A549 (cell line): ENCODE results near the gene ITIH5. TPM values are rescaled to one million over a fixed set of nuclear protein-coding genes. Genes with fewer than 3 reads are reported as not detected.

Source experiments
- ATAC-seq, 2 experiments: fragments of 200-7000 bp in 1 of 2; fragments of >200 bp in 1 of 2; cut with Nextera tagmentation in 1 of 2; cut with Tn5 transposase in 1 of 2; 3 replicates each; pipeline versions ENCODE4 v1.8.0 to v1.9.1; 2018 to 2020; ENCODE audit warnings: mild to moderate bottlenecking in 1 of 2, moderate library complexity in 1 of 2
- CTCF ChIA-PET: fragments of 300-600 bp; sonication (Branson Sonifier 250); formaldehyde crosslinking; extraction: SDS; loops from one replicate; lab custom pipeline; 2021; ENCODE audit warnings: antibody characterized with exemption, inconsistent platforms; lab: Yijun Ruan, JAX
- POLR2A ChIA-PET: fragments of 350-600 bp; formaldehyde crosslinking; extraction: SDS; loops from one replicate; lab custom pipeline; 2021; ENCODE audit warnings: antibody characterized with exemption, inconsistent platforms; lab: Yijun Ruan, JAX
- DNase-seq, 2 experiments: peaks; one replicate each; pipeline versions ENCODE4 v3.0.0 to v3.0.0-alpha.2; 2011 to 2016; ENCODE audit warnings: low read depth in 1 of 2, low spot score in 1 of 2
- FAIRE-seq: peaks from 2 replicates; lab custom pipeline; 2011; peaks lifted over from hg19 to GRCh38; lab: Jason Lieb, UNC
- H3K27ac ChIP-seq, 2 experiments: fragments of >200 bp; sonication (Bioruptor Twin); formaldehyde crosslinking; 3 replicates each; pipeline ENCODE4 v1.5.1; 2016 to 2017
- H3K4me1 ChIP-seq: fragments of >200 bp; sonication (Bioruptor Twin); formaldehyde crosslinking; 3 replicates; pipeline ENCODE4 v1.6.1; 2016
- H3K4me2 ChIP-seq: fragments of >200 bp; sonication (Bioruptor Twin); formaldehyde crosslinking; 3 replicates; pipeline ENCODE4 v1.6.1; 2016
- H3K4me3 ChIP-seq: fragments of >200 bp; sonication (Bioruptor Twin); formaldehyde crosslinking; 3 replicates; pipeline ENCODE4 v1.5.1; 2016
- H3K9me3 ChIP-seq: fragments of >200 bp; sonication (Bioruptor Twin); formaldehyde crosslinking; 3 replicates; pipeline ENCODE4 v1.6.1; 2016
- ATOH8 ChIP-seq: fragments of 250-450 bp; sonication (Bioruptor Pico); IDR thresholded peaks from 2 replicates; pipeline ENCODE4 v1.5.0; 2020; ENCODE audit warnings: low read depth, mild to moderate bottlenecking, moderate library complexity
- CBX2 ChIP-seq: fragments of 200-600 bp; sonication (generic); IDR thresholded peaks from 2 replicates; pipeline ENCODE4 v1.6.1; 2016; ENCODE audit warnings: low read depth, mild to moderate bottlenecking, borderline replicate concordance
- E2F6 ChIP-seq: IDR thresholded peaks from 2 replicates; pipeline ENCODE4 v1.6.1; 2012; ENCODE audit warnings: low read depth, borderline replicate concordance
- EHF ChIP-seq: fragments of 250-450 bp; sonication (Bioruptor Pico); IDR thresholded peaks from 2 replicates; pipeline ENCODE4 v1.5.0; 2020; ENCODE audit warnings: mild to moderate bottlenecking
- FOSL2 ChIP-seq, 2 experiments: fragments of 450-650 bp in 1 of 2; fragments of >200 bp in 1 of 2; sonication (Bioruptor Twin) in 1 of 2; formaldehyde crosslinking; IDR thresholded peaks; 2 replicates each; pipeline versions ENCODE4 v1.5.0 to v1.6.1; 2016 to 2020; ENCODE audit warnings: mild to moderate bottlenecking in 1 of 2, moderate library complexity in 1 of 2
- HOXB5 ChIP-seq: fragments of 250-450 bp; sonication (Bioruptor Pico); IDR thresholded peaks from 2 replicates; pipeline ENCODE4 v1.5.0; 2020; ENCODE audit warnings: mild to moderate bottlenecking, moderate library complexity
- KDM1A ChIP-seq: fragments of 200-600 bp; sonication (generic); IDR thresholded peaks from 2 replicates; pipeline ENCODE4 v1.6.1; 2016; ENCODE audit warnings: low read depth, mild to moderate bottlenecking
- KDM5A ChIP-seq: fragments of 200-600 bp; sonication (generic); IDR thresholded peaks from 2 replicates; pipeline ENCODE4 v1.6.1; 2016; ENCODE audit warnings: antibody characterized with exemption, mild to moderate bottlenecking
- MYC ChIP-seq: IDR thresholded peaks from 2 replicates; pipeline ENCODE4 v1.6.1; 2012; ENCODE audit warnings: mild to moderate bottlenecking, inconsistent platforms, low read length, improper control_type of control experiment, borderline replicate concordance
- NFE2L2 ChIP-seq: fragments of 150-350 bp; conservative IDR thresholded peaks from 2 replicates; pipeline ENCODE4 v1.6.1; 2014; ENCODE audit warnings: low read length
- NPAS2 ChIP-seq: fragments of 250-450 bp; sonication (Bioruptor Pico); IDR thresholded peaks from 2 replicates; pipeline ENCODE4 v1.8.0; 2022; ENCODE audit warnings: mild to moderate bottlenecking, moderate library complexity, borderline replicate concordance
- PBX3 ChIP-seq: IDR thresholded peaks from 2 replicates; pipeline ENCODE4 v1.6.1; 2012
- REST ChIP-seq: fragments of 200-600 bp; sonication (generic); IDR thresholded peaks from 2 replicates; pipeline ENCODE4 v1.6.1; 2016; ENCODE audit warnings: antibody characterized with exemption, mild to moderate bottlenecking, moderate library complexity
- RFX5 ChIP-seq: fragments of 450-650 bp; IDR thresholded peaks from 2 replicates; pipeline ENCODE4 v1.7.1; 2014; ENCODE audit warnings: antibody characterized with exemption, mild to moderate bottlenecking, moderate library complexity
- RNF2 ChIP-seq: fragments of 200-600 bp; sonication (generic); IDR thresholded peaks from 2 replicates; pipeline ENCODE4 v1.6.1; 2016; ENCODE audit warnings: low read depth, mild to moderate bottlenecking, antibody characterized with exemption, moderate library complexity, borderline replicate concordance
- TP53 ChIP-seq: fragments of 250-450 bp; sonication (Bioruptor Pico); IDR thresholded peaks from 2 replicates; pipeline ENCODE4 v1.5.0; 2021; ENCODE audit warnings: mild to moderate bottlenecking, moderate library complexity
- ZC3H11A ChIP-seq: fragments of 450-650 bp; IDR thresholded peaks from 2 replicates; pipeline ENCODE4 v1.6.1; 2014; ENCODE audit warnings: antibody characterized with exemption, mild to moderate bottlenecking
- ZNF302 ChIP-seq: fragments of 250-450 bp; sonication (Bioruptor Pico); IDR thresholded peaks from 2 replicates; pipeline ENCODE4 v1.9.0; 2021; ENCODE audit warnings: inconsistent platforms, mild to moderate bottlenecking, moderate library complexity
- WGBS: methylation state at CpG from one replicate; pipeline ENCODE4 v1.1.6; 2017; ENCODE audit errors: missing lambda C conversion rate; 5-methylcytosine and 5-hydroxymethylcytosine counted together
- polyA plus RNA-seq, 4 experiments: library from polyadenylated mRNA; depleted of rRNA in 3 of 4; stranded (reverse); fragments of >200 nt; fragmentation: RNase III in 1 of 4; extraction: RNeasy Plus Mini Kit Qiagen cat#74134 plus additional on column Dnase treatment in 1 of 4; gene quantifications; 2 replicates in 3 of 4; 3 replicates in 1 of 4; pipeline ENCODE4 v1.2.3, GENCODE V29; 2011 to 2017

Gene ITIH5
- polyA plus RNA-seq, 2 of the 4 experiments (the other 2 are of a cell fraction): 0.03 to 0.05 TPM

- CTCF ChIA-PET: interaction anchor here (0.7 kb wide), 1 partner anchor 235 kb away, joined by 3 read pairs; no protein-coding TSS in a partner anchor
- FAIRE-seq: no peak
- Histone ChIP-seq H3K4me1 (0 out of 3 replicates have a peak, but pooled peaks cover 6% of the 10 kb centered on the region), H3K4me3 (no peak overlapping the region), H3K4me2 (no peak overlapping the region), H3K9me3 (peaks cover 5% of the 10 kb centered on the region; the same call in 2 of the 3 replicates), H3K27ac (no peak overlapping the region)
- WGBS: 58% methylated on average over 22 of the region's 22 CpGs
- no peak for TF ChIP-seq NPAS2 (CRISPR knock-in tag)
- TF ChIP-seq ZC3H11A: no peak
- no peak for TF ChIP-seq CBX2
- TF ChIP-seq KDM5A: no peak
- peak in 1 of 2 experiments; percentile 12 for DNase-seq
- POLR2A ChIA-PET: no interaction called here
- ATAC-seq: peak; percentile 56 to 58
Measured at GRCh38 chr10:7541137-7542087, 125.4 kb downstream of the ITIH5 start.

GRCh38 chr10:7538970-7539654 lies 127.7 kb downstream of the ITIH5 start:
- 46% methylated on average over 6 of the region's 6 CpGs for WGBS
- Histone ChIP-seq H3K4me3 (no peak overlapping the region), H3K27ac (no peak overlapping the region), H3K4me2 (no peak overlapping the region), H3K9me3 (peaks cover 5% of the 10 kb centered on the region; the same call in 2 of the 3 replicates), H3K4me1 (0 out of 3 replicates have a peak, but pooled peaks cover 6% of the 10 kb centered on the region)
- no peak for FAIRE-seq
- ChIA-PET POLR2A (no interaction called here), CTCF (no interaction called here)
- no peak for ATAC-seq
- TF ChIP-seq NFE2L2 (no peak), ATOH8 (CRISPR knock-in tag) (no peak)
- DNase-seq: no peak

- no peak for DNase-seq
- WGBS: 59% methylated on average over 3 of the region's 3 CpGs
- ATAC-seq: no peak
- H3K9me3 ChIP-seq: peaks cover 5% of the 10 kb centered on the region; the same call in 2 of the 3 replicates
- FAIRE-seq: no peak
- no peak overlapping the region for H3K4me3 ChIP-seq
- H3K4me1 ChIP-seq: 0 out of 3 replicates have a peak, but pooled peaks cover 5% of the 10 kb centered on the region
- ChIA-PET POLR2A (no interaction called here), CTCF (interaction anchor here (1.5 kb wide), 1 partner anchor 12 kb away, joined by 5 read pairs; no protein-coding TSS in a partner anchor)
- no peak overlapping the region for H3K27ac ChIP-seq
- no peak overlapping the region for H3K4me2 ChIP-seq
- TF ChIP-seq EHF (no peak), ZNF302 (CRISPR knock-in tag) (no peak), TP53 (CRISPR knock-in tag) (no peak), FOSL2 (IDR thresholded peaks at IDR 0.05) (no peak), FOSL2 (CRISPR knock-in tag; IDR thresholded peaks at IDR 0.05) (no peak), HOXB5 (CRISPR knock-in tag) (no peak), MYC (no peak), E2F6 (no peak), PBX3 (no peak), KDM1A (no peak), RFX5 (no peak), REST (no peak), RNF2 (no peak)
Measured at GRCh38 chr10:7537126-7537525, 129.6 kb downstream of the ITIH5 start.
